IMR-90 (cell line): ENCODE results near the gene OR2H2. TPM values are rescaled to one million over a fixed set of nuclear protein-coding genes. Genes with fewer than 3 reads are reported as not detected.
A peak's percentile ranks its signal among the peaks of the same experiment; 100 is the strongest.

Experiments
- ATAC-seq: fragments of 200-7000 bp; cut with Tn5 transposase; 2 replicates; pipeline ENCODE4 v1.9.1; 2020; ENCODE audit warnings: low read depth, mild to moderate bottlenecking, moderate library complexity
- BruUV-seq: library from RNA; stranded (reverse); fragments of 400-500 nt; replicated peaks from 2 replicates; lab custom pipeline; 2021; lab: Mats Ljungman, UMichigan
- CTCF ChIA-PET: fragments of 300-600 bp; formaldehyde crosslinking; extraction: SDS; loops from one replicate; lab custom pipeline; 2021; ENCODE audit warnings: antibody characterized with exemption; lab: Yijun Ruan, JAX
- POLR2A ChIA-PET: fragments of 300-600 bp; sonication (Branson Sonifier 250); formaldehyde crosslinking; loops from one replicate; lab custom pipeline; 2022; ENCODE audit warnings: antibody characterized with exemption; ENCODE audit not compliant: unreplicated experiment; lab: Charles Lee
- DNase-seq: peaks from one replicate; pipeline ENCODE4 v3.0.0; 2013
- H2AFZ ChIP-seq: replicated peaks from 2 replicates; pipeline ENCODE3; 2013; ENCODE audit warnings: low read length, mild to moderate bottlenecking; ENCODE audit not compliant: poor library complexity
- H2AK5ac ChIP-seq: 2 replicates; pipeline ENCODE4 v1.6.1; 2013; ENCODE audit warnings: low read depth, low read length, inconsistent platforms
- H2AK9ac ChIP-seq: replicated peaks from 2 replicates; pipeline ENCODE3; 2013; ENCODE audit warnings: mild to moderate bottlenecking, low read depth, low read length, moderate library complexity; ENCODE audit not compliant: poor library complexity
- H2BK120ac ChIP-seq: 2 replicates; pipeline ENCODE4 v1.6.1; 2013; ENCODE audit warnings: low read depth, low read length, inconsistent platforms
- H2BK15ac ChIP-seq: 3 replicates; pipeline ENCODE4 v1.6.1; 2013; ENCODE audit warnings: low read depth, low read length, inconsistent platforms
- H2BK20ac ChIP-seq: 2 replicates; pipeline ENCODE4 v1.6.1; 2013; ENCODE audit warnings: low read depth, mild to moderate bottlenecking, inconsistent platforms, low read length, moderate library complexity
- H2BK5ac ChIP-seq: 2 replicates; pipeline ENCODE4 v1.6.1; 2013; ENCODE audit warnings: mild to moderate bottlenecking, low read depth, low read length, inconsistent platforms; ENCODE audit not compliant: poor library complexity, severe bottlenecking
- H3K14ac ChIP-seq: replicated peaks from 2 replicates; pipeline ENCODE4 v1.6.1; 2013; ENCODE audit warnings: low read depth, low read length, inconsistent platforms
- H3K18ac ChIP-seq: 2 replicates; pipeline ENCODE4 v1.6.1; 2013; ENCODE audit warnings: low read depth, low read length, control low read depth
- H3K23ac ChIP-seq: 2 replicates; pipeline ENCODE4 v1.6.1; 2013; ENCODE audit warnings: low read depth, low read length, inconsistent platforms
- H3K27ac ChIP-seq: 2 replicates; pipeline ENCODE4 v1.5.1; 2013; ENCODE audit warnings: mild to moderate bottlenecking, control low read depth, low read length; ENCODE audit not compliant: insufficient read depth
- H3K27me3 ChIP-seq: 2 replicates; pipeline ENCODE4 v1.6.1; 2013; ENCODE audit warnings: low read length; ENCODE audit not compliant: control insufficient read depth, insufficient read depth
- H3K36me3 ChIP-seq: 2 replicates; pipeline ENCODE4 v1.6.1; 2013; ENCODE audit warnings: low read length, mixed read lengths; ENCODE audit not compliant: control insufficient read depth, insufficient read depth
- H3K4ac ChIP-seq: 2 replicates; pipeline ENCODE4 v1.6.1; 2013; ENCODE audit warnings: low read depth, low read length, inconsistent platforms
- H3K4me1 ChIP-seq: 2 replicates; pipeline ENCODE4 v1.6.1; 2013; ENCODE audit warnings: low read length, mixed read lengths; ENCODE audit not compliant: control insufficient read depth, insufficient read depth
- H3K4me2 ChIP-seq: 2 replicates; pipeline ENCODE4 v1.6.1; 2013; ENCODE audit warnings: low read depth, mild to moderate bottlenecking, control low read depth, low read length, moderate library complexity
- H3K4me3 ChIP-seq: 2 replicates; pipeline ENCODE4 v1.5.1; 2013; ENCODE audit warnings: low read depth, mild to moderate bottlenecking, control low read depth, low read length, moderate library complexity; ENCODE audit not compliant: insufficient read depth
- H3K56ac ChIP-seq: 2 replicates; pipeline ENCODE4 v1.6.1; 2013; ENCODE audit warnings: low read length, inconsistent platforms; ENCODE audit not compliant: insufficient read depth; ENCODE audit errors: extremely low read depth
- H3K79me1 ChIP-seq, 2 experiments: 2 replicates each; pipeline ENCODE4 v1.6.1; 2013; ENCODE audit warnings: low read length in 2 of 2, inconsistent platforms in 1 of 2, low read depth in 1 of 2
- H3K9ac ChIP-seq: 2 replicates; pipeline ENCODE4 v1.6.1; 2013; ENCODE audit warnings: low read depth, low read length, control low read depth
- H3K9me1 ChIP-seq: 2 replicates; pipeline ENCODE4 v1.6.1; 2013; ENCODE audit warnings: low read length, inconsistent platforms; ENCODE audit not compliant: insufficient read depth
- H3K9me3 ChIP-seq: 2 replicates; pipeline ENCODE4 v1.6.1; 2013; ENCODE audit warnings: low read length; ENCODE audit not compliant: control insufficient read depth, insufficient read depth
- H4K20me1 ChIP-seq: 2 replicates; pipeline ENCODE4 v1.6.1; 2013; ENCODE audit warnings: low read length, inconsistent platforms; ENCODE audit not compliant: insufficient read depth
- H4K5ac ChIP-seq: 2 replicates; pipeline ENCODE4 v1.6.1; 2013; ENCODE audit warnings: mild to moderate bottlenecking, low read depth, low read length, control low read depth
- H4K8ac ChIP-seq, 2 experiments: 2 replicates each; pipeline ENCODE4 v1.6.1; 2013; ENCODE audit warnings: low read depth in 2 of 2, low read length in 2 of 2, control low read depth in 1 of 2, inconsistent platforms in 1 of 2
- H4K91ac ChIP-seq: 2 replicates; pipeline ENCODE4 v1.6.1; 2013; ENCODE audit warnings: low read depth, low read length, inconsistent platforms; ENCODE audit not compliant: insufficient read depth
- CEBPB ChIP-seq: IDR thresholded peaks from 2 replicates; pipeline ENCODE4 v1.6.1; 2012; ENCODE audit warnings: low read depth, low read length, improper control_type of control experiment
- FOS ChIP-seq: fragments of 150-350 bp; IDR thresholded peaks from 2 replicates; pipeline ENCODE4 v1.6.1; 2016; ENCODE audit warnings: low read depth, low read length
- MAZ ChIP-seq: IDR thresholded peaks from 2 replicates; pipeline ENCODE4 v1.6.1; 2012; ENCODE audit warnings: low read depth, mild to moderate bottlenecking, low read length, improper control_type of control experiment, moderate library complexity, borderline replicate concordance
- MXI1 ChIP-seq: IDR thresholded peaks from 2 replicates; pipeline ENCODE4 v1.6.1; 2012; ENCODE audit warnings: low read depth, mild to moderate bottlenecking, low read length, moderate library complexity, borderline replicate concordance
- NFE2L2 ChIP-seq: fragments of 150-350 bp; IDR thresholded peaks from 2 replicates; pipeline ENCODE4 v1.6.1; 2016; ENCODE audit warnings: low read depth, mild to moderate bottlenecking, low read length
- POLR2A ChIP-seq: IDR thresholded peaks from 2 replicates; pipeline ENCODE4 v1.6.1; 2012; ENCODE audit warnings: mild to moderate bottlenecking, low read depth, low read length
- RAD21 ChIP-seq: IDR thresholded peaks from 2 replicates; pipeline ENCODE4 v1.6.1; 2012; ENCODE audit warnings: low read length, improper control_type of control experiment
- SMC3 ChIP-seq: fragments of 150-350 bp; IDR thresholded peaks from 2 replicates; pipeline ENCODE4 v1.6.1; 2016; ENCODE audit warnings: low read depth, mild to moderate bottlenecking, antibody characterized with exemption, low read length, moderate library complexity
- WGBS, 2 experiments: methylation state at CpG; one replicate each; pipeline versions ENCODE4 v1.1.5 to v1.1.7; 2013; ENCODE audit warnings: missing lambda C conversion rate in 2 of 2; ENCODE audit not compliant: insufficient read length in 1 of 2; ENCODE audit errors: extremely low coverage in 2 of 2; 5-methylcytosine and 5-hydroxymethylcytosine counted together
- dilution Hi-C: fragments of 300-500 bp; cut with HindIII; formaldehyde crosslinking; loops from one replicate; pipeline ENCODE4 v1.14.3; 2018; ENCODE audit warnings: low sequenced_read_pairs; ENCODE audit not compliant: unreplicated experiment
- in situ Hi-C: fragments of 300-500 bp; cut with MboI; formaldehyde crosslinking; loops from 3 replicates; pipeline ENCODE4 v1.14.3; 2019; ENCODE audit warnings: low sequenced_read_pairs, inconsistent platforms, mixed read lengths
- intact Hi-C: fragments of 100-400 bp; cut with micrococcal nuclease; formaldehyde crosslinking; loops from 2 replicates; pipeline ENCODE4 v1.10.0; 2022
- polyA plus RNA-seq, 3 experiments: library from polyadenylated mRNA; depleted of rRNA; stranded (reverse); fragments of >200 nt; gene quantifications; 2 replicates each; pipeline ENCODE4 v1.2.3, GENCODE V29; 2012; ENCODE audit warnings: low replicate concordance in 1 of 3
- total RNA-seq: library from RNA; depleted of rRNA; stranded (reverse); fragments of >200 nt; gene quantifications from 2 replicates; pipeline ENCODE4 v1.2.3, GENCODE V29; 2012
- TF ChIP-seq, protein P1 (sequence below): conservative IDR thresholded peaks from 2 replicates; pipeline ENCODE4 v1.5.1; 2012; ENCODE audit warnings: mild to moderate bottlenecking, low read depth, low read length, improper control_type of control experiment
- TF ChIP-seq, protein P2 (sequence below): fragments of 150-350 bp; IDR thresholded peaks from 2 replicates; pipeline ENCODE4 v1.6.1; 2017; ENCODE audit warnings: mild to moderate bottlenecking, antibody characterized with exemption, low read length, low read depth

OR2H2 gene
- total and polyA plus RNA-seq, 2 of the 4 experiments (the other 2 are of a cell fraction) = not detected

DNA sequence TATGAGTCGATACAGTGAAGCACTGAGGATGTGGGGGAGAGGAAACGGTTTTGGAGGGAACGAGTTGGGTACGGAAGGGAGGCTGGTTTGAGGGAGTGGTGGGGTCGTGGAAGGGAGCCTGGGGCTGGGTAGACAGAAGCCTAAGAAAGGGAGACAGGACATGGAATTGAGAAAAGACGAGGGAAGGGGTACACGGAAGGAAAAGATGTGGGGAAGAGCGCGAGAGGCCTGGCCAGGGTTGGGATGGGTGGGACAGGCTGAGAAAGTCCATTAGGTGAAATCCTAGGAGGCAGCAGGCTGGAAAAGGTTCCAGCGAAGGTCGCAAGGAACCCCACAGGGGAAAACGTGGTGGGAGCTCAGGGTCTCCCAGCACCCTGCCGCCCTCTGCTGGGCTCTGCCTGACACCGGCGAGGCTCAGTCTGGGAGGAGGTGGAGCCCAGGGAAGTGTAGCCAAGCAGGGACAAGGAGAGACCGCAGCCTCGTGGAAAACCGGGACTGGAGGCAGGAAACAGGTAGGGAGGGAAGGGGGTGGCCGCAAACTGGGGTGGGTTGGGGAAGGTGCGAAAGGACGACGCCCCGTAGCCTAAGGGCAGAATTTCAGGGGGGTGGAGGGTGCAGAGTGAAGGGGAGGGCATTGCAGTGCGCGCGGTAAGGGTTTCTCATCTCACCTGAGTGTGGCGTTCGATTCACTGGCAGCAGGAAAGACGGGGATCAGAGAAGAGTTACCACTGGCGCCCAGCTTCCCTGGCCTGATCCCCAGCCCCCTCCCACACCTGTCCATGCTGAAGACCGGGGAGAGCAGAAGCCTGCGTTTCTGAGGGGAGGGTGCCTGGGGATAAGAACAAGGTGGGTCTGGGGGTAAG, 43.7 kb downstream of the OR2H2 start:
- WGBS, 2 experiments = 0% methylated on average over 4 of the region's 32 CpGs; no CpG with 5 or more reads in 1 of the 2 experiments
- H3K4me3 ChIP-seq = peak overlapping the region; percentile 63
- BruUV-seq = no TSS peak
- intact Hi-C loops (no loop called here), in situ Hi-C loops (no loop called here), dilution Hi-C loops (no loop called here)
- H4K8ac ChIP-seq = peak overlapping the region; percentile 74 to 88; a peak in 3 of 4 replicates
- H4K91ac ChIP-seq = peak overlapping the region; percentile 56
- H4K5ac ChIP-seq = peak overlapping the region; percentile 16; the same call in 1 of the 2 replicates
- peaks cover 4% of the 10 kb centered on the region for H4K20me1 ChIP-seq
- H3K36me3 ChIP-seq = peaks cover 2% of the 10 kb centered on the region; the same call in 1 of the 2 replicates
- peak; percentile 48 for ATAC-seq
- H3K18ac ChIP-seq = peak overlapping the region; percentile 58
- H3K14ac ChIP-seq = peak overlapping the region; percentile 29
- H3K4ac ChIP-seq = peak overlapping the region; percentile 70
- H3K4me1 ChIP-seq = peaks cover 14% of the 10 kb centered on the region
- H3K27me3 ChIP-seq = no peaks in the 10 kb centered on the region
- peak overlapping the region; percentile 88 for H3K9ac ChIP-seq
- peak overlapping the region; percentile 71; the same call in 1 of the 2 replicates for H3K56ac ChIP-seq
- H3K9me3 ChIP-seq = no peaks in the 10 kb centered on the region
- peak overlapping the region; percentile 68; the same call in 1 of the 2 replicates for H2BK120ac ChIP-seq
- H2AFZ ChIP-seq = peak overlapping the region; percentile 96
- peaks cover 14% of the 10 kb centered on the region for H3K9me1 ChIP-seq
- H2BK20ac ChIP-seq = no peak overlapping the region
- DNase-seq = peak; percentile 73
- H2BK15ac ChIP-seq = peak overlapping the region; percentile 72; the same call in 1 of the 3 replicates
- ChIA-PET CTCF (no interaction called here), POLR2A (interaction anchor here (0.6 kb wide), 2 partner anchors 11 to 914 kb away, joined by 4 to 14 read pairs; no protein-coding TSS in a partner anchor)
- peaks cover 26 to 61% of the 10 kb centered on the region in 2 experiments; a peak in 3 of 4 replicates for H3K79me1 ChIP-seq
- peak overlapping the region; percentile 59 for H2AK9ac ChIP-seq
- H3K4me2 ChIP-seq = peak overlapping the region; percentile 93
- H2AK5ac ChIP-seq = peak overlapping the region; percentile 90
- TF ChIP-seq MXI1 = peak; percentile 67; the same call in 1 of the 2 replicates
- TF ChIP-seq, protein P1, sequence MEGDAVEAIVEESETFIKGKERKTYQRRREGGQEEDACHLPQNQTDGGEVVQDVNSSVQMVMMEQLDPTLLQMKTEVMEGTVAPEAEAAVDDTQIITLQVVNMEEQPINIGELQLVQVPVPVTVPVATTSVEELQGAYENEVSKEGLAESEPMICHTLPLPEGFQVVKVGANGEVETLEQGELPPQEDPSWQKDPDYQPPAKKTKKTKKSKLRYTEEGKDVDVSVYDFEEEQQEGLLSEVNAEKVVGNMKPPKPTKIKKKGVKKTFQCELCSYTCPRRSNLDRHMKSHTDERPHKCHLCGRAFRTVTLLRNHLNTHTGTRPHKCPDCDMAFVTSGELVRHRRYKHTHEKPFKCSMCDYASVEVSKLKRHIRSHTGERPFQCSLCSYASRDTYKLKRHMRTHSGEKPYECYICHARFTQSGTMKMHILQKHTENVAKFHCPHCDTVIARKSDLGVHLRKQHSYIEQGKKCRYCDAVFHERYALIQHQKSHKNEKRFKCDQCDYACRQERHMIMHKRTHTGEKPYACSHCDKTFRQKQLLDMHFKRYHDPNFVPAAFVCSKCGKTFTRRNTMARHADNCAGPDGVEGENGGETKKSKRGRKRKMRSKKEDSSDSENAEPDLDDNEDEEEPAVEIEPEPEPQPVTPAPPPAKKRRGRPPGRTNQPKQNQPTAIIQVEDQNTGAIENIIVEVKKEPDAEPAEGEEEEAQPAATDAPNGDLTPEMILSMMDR = peak; percentile 75
- TF ChIP-seq POLR2A = no peak
- no peak for TF ChIP-seq FOS
- TF ChIP-seq SMC3 = peak; percentile 25; the same call in 1 of the 2 replicates
- TF ChIP-seq NFE2L2 = no peak
- peak; percentile 51; the same call in 1 of the 2 replicates for TF ChIP-seq MAZ
- TF ChIP-seq, protein P2, sequence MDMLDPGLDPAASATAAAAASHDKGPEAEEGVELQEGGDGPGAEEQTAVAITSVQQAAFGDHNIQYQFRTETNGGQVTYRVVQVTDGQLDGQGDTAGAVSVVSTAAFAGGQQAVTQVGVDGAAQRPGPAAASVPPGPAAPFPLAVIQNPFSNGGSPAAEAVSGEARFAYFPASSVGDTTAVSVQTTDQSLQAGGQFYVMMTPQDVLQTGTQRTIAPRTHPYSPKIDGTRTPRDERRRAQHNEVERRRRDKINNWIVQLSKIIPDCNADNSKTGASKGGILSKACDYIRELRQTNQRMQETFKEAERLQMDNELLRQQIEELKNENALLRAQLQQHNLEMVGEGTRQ = no peak
- TF ChIP-seq RAD21 = peak; percentile 56
- TF ChIP-seq CEBPB = no peak
- H3K23ac ChIP-seq = peak overlapping the region; percentile 55
- H2BK5ac ChIP-seq = peak overlapping the region; percentile 49
- H3K27ac ChIP-seq = peak overlapping the region; percentile 90
